HepG2 (cell line): ENCODE results near the gene IER5L. TPM values are rescaled to one million over a fixed set of nuclear protein-coding genes. Genes with fewer than 3 reads are reported as not detected.

ENCODE experiments used
- ADNP ChIP-seq: sonication (generic); formaldehyde crosslinking; IDR thresholded peaks from 2 replicates; pipeline ENCODE4 v1.4.0; 2020; ENCODE audit warnings: missing genetic modification reagents
- ATAD3A ChIP-seq: sonication (generic); formaldehyde crosslinking; IDR thresholded peaks from 2 replicates; pipeline ENCODE4 v1.4.0; 2020; ENCODE audit warnings: missing genetic modification reagents
- CC2D1A ChIP-seq: sonication (generic); formaldehyde crosslinking; IDR thresholded peaks from 2 replicates; pipeline ENCODE4 v1.8.1; 2023; ENCODE audit warnings: mild to moderate bottlenecking, missing genetic modification reagents
- DNMT3B ChIP-seq: conservative IDR thresholded peaks from 2 replicates; pipeline ENCODE4 v1.6.1; 2016; ENCODE audit warnings: missing biosample characterization, control low read depth
- HMG20B ChIP-seq: conservative IDR thresholded peaks from 2 replicates; pipeline ENCODE4 v1.6.1; 2016; ENCODE audit warnings: missing genetic modification reagents, missing compliant biosample characterization
- JDP2 ChIP-seq: sonication (generic); formaldehyde crosslinking; IDR thresholded peaks from 2 replicates; pipeline ENCODE4 v1.8.1; 2022; ENCODE audit warnings: missing genetic modification reagents, borderline replicate concordance
- LCORL ChIP-seq, 2 experiments: fragments of 450-650 bp in 1 of 2; sonication (generic) in 1 of 2; formaldehyde crosslinking in 1 of 2; IDR thresholded peaks; 2 replicates each; pipeline versions ENCODE4 v1.5.0 to v1.6.1; 2017 to 2020; ENCODE audit warnings: antibody characterized with exemption in 1 of 2, missing genetic modification reagents in 1 of 2
- MAFG ChIP-seq: sonication (generic); formaldehyde crosslinking; IDR thresholded peaks from 2 replicates; pipeline ENCODE4 v1.5.1; 2020; ENCODE audit warnings: mild to moderate bottlenecking, missing genetic modification reagents
- NCOA2 ChIP-seq: sonication (generic); formaldehyde crosslinking; IDR thresholded peaks from 2 replicates; pipeline ENCODE4 v1.8.0; 2022; ENCODE audit warnings: inconsistent platforms
- NFKB2 ChIP-seq: sonication (generic); formaldehyde crosslinking; IDR thresholded peaks from 2 replicates; pipeline ENCODE4 v1.4.0; 2020; ENCODE audit warnings: missing genetic modification reagents, borderline replicate concordance
- PAWR ChIP-seq: sonication (generic); formaldehyde crosslinking; IDR thresholded peaks from 2 replicates; pipeline ENCODE4 v1.4.0; 2020; ENCODE audit warnings: missing genetic modification reagents, mild to moderate bottlenecking, borderline replicate concordance
- PLRG1 ChIP-seq: fragments of 450-650 bp; conservative IDR thresholded peaks from 2 replicates; pipeline ENCODE4 v1.6.1; 2016
- RBM22 ChIP-seq: fragments of 200-400 bp; formaldehyde crosslinking; optimal IDR thresholded peaks from 2 replicates; pipeline ENCODE3; 2017; ENCODE audit warnings: mild to moderate bottlenecking, low read length, moderate library complexity
- RCOR2 ChIP-seq: IDR thresholded peaks from 2 replicates; pipeline ENCODE4 v1.6.1; 2016; ENCODE audit warnings: missing biosample characterization, missing genetic modification reagents
- SP1 ChIP-seq, 2 experiments: fragments of 450-650 bp in 1 of 2; sonication (generic) in 1 of 2; formaldehyde crosslinking in 1 of 2; IDR thresholded peaks; 2 replicates each; pipeline versions ENCODE4 v1.4.0 to v1.6.1; 2016 to 2020; ENCODE audit warnings: missing genetic modification reagents in 1 of 2
- ZNF143 ChIP-seq: sonication (generic); formaldehyde crosslinking; IDR thresholded peaks from 2 replicates; pipeline ENCODE4 v1.4.0; 2020; ENCODE audit warnings: missing genetic modification reagents
- ZNF225 ChIP-seq: sonication (generic); formaldehyde crosslinking; IDR thresholded peaks from 2 replicates; pipeline ENCODE4 v1.4.0; 2020; ENCODE audit warnings: mild to moderate bottlenecking, missing genetic modification reagents
- ZNF772 ChIP-seq: sonication (generic); formaldehyde crosslinking; IDR thresholded peaks from 2 replicates; pipeline ENCODE4 v1.5.0; 2020; ENCODE audit warnings: mild to moderate bottlenecking, missing genetic modification reagents
- ZNF777 ChIP-seq: sonication (generic); formaldehyde crosslinking; IDR thresholded peaks from 2 replicates; pipeline ENCODE4 v1.4.0; 2020; ENCODE audit warnings: missing genetic modification reagents
- polyA plus RNA-seq, 8 experiments: library from polyadenylated mRNA; depleted of rRNA in 3 of 8; stranded (reverse) in 7 of 8; unstranded in 1 of 8; fragments of >200 nt; fragmentation: Illumina TruSeq in 4 of 8; extraction: Trizol in 4 of 8; gene quantifications; 2 replicates each; pipeline versions ENCODE4 v1.2.1 to v1.2.3, GENCODE V29; 2011 to 2016; ENCODE audit warnings: low read depth in 4 of 8, missing spikeins in 1 of 8, mixed read lengths in 1 of 8; ENCODE audit not compliant: insufficient read depth in 1 of 8
- total RNA-seq, 5 experiments: library from RNA; depleted of rRNA; stranded (reverse); fragments of >200 nt; fragmentation: Illumina TruSeq; extraction: Trizol; gene quantifications; 2 replicates each; pipeline ENCODE4 v1.2.3, GENCODE V29; 2016; ENCODE audit warnings: low read depth in 1 of 5
- TF ChIP-seq, protein P1 (sequence below): sonication (generic); formaldehyde crosslinking; IDR thresholded peaks from 2 replicates; pipeline ENCODE4 v1.4.0; 2020; ENCODE audit warnings: missing genetic modification reagents
- TF ChIP-seq, protein P2 (sequence below), 2 experiments: sonication (generic) in 1 of 2; formaldehyde crosslinking in 1 of 2; IDR thresholded peaks; 2 replicates each; pipeline versions ENCODE4 v1.6.1 to v1.9.0; 2014 to 2022; ENCODE audit warnings: antibody characterized with exemption in 1 of 2, borderline replicate concordance in 1 of 2, inconsistent platforms in 1 of 2, low read depth in 1 of 2, missing genetic modification reagents in 1 of 2
- TF ChIP-seq, protein P3 (sequence below): sonication (generic); formaldehyde crosslinking; IDR thresholded peaks from 2 replicates; pipeline ENCODE4 v1.4.0; 2020; ENCODE audit warnings: missing genetic modification reagents

The IER5L gene
- total and polyA plus RNA-seq, 2 of the 13 experiments (the other 11 are each of a cell fraction or from before 2014, with no cell fraction given), result 1.8 to 3.3 TPM

DNA sequence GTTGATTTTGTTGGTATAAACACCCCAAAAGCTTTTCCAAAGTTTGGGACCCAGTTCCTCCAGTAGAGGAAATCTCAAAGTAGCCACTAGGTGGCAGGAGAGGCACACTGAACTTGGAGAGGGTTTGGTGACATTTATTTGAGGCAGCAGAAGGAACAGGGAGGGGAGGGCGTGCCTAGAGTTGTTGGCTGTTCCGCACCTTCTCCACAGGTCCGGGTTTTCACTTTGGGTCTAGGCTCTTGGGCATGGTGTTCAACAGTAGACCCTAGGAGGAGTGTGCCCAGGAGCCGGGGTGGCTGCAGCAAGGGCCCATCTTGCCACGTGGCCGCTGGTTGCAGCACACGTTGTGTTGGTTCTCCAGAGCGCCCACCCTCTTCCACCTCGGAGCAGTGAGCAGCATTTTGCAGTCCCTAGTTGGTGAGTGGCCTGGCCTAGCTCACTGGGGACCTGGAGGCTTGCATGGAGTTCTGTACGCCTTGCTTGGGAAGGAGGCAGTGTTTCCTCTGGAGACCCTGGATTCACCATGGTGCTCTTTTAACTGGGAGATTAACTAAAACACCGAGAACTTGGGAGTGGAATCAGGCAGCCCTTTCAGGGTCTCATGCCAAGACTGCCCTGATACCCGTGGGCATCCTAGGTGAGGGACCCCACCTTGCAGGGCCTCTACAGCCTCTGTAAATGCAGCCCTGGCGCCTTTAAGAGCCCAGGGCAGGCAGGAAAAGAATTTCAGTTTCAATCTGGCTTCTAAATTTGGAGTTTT, 38.6 kb downstream of the IER5L start (continued):
- TF ChIP-seq ZNF777 (no peak), ZNF772 (CRISPR knock-in tag) (no peak), NCOA2 (CRISPR knock-in tag) (0 out of 2 replicates have a peak, but pooled peaks have one; percentile 5), PAWR (no peak), ZNF225 (CRISPR knock-in tag) (no peak; the same call in 1 of the 2 replicates), ZNF143 (CRISPR knock-in tag) (no peak), ATAD3A (CRISPR knock-in tag) (no peak), ADNP (CRISPR knock-in tag) (no peak), PLRG1 (no peak), MAFG (CRISPR knock-in tag) (no peak), SP1 (IDR thresholded peaks at IDR 0.05) (no peak), SP1 (CRISPR knock-in tag; IDR thresholded peaks at IDR 0.05) (no peak; the same call in 1 of the 2 replicates), RBM22 (no peak), DNMT3B (peak; percentile 25; the same call in 1 of the 2 replicates), JDP2 (CRISPR knock-in tag) (no peak), RCOR2 (CRISPR knock-in tag) (no peak), CC2D1A (no peak), HMG20B (CRISPR knock-in tag) (no peak), LCORL (IDR thresholded peaks at IDR 0.05) (no peak), LCORL (CRISPR knock-in tag; IDR thresholded peaks at IDR 0.05) (no peak), NFKB2 (peak; percentile 61; the same call in 1 of the 2 replicates)
- TF ChIP-seq, protein P1, sequence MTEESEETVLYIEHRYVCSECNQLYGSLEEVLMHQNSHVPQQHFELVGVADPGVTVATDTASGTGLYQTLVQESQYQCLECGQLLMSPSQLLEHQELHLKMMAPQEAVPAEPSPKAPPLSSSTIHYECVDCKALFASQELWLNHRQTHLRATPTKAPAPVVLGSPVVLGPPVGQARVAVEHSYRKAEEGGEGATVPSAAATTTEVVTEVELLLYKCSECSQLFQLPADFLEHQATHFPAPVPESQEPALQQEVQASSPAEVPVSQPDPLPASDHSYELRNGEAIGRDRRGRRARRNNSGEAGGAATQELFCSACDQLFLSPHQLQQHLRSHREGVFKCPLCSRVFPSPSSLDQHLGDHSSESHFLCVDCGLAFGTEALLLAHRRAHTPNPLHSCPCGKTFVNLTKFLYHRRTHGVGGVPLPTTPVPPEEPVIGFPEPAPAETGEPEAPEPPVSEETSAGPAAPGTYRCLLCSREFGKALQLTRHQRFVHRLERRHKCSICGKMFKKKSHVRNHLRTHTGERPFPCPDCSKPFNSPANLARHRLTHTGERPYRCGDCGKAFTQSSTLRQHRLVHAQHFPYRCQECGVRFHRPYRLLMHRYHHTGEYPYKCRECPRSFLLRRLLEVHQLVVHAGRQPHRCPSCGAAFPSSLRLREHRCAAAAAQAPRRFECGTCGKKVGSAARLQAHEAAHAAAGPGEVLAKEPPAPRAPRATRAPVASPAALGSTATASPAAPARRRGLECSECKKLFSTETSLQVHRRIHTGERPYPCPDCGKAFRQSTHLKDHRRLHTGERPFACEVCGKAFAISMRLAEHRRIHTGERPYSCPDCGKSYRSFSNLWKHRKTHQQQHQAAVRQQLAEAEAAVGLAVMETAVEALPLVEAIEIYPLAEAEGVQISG (CRISPR knock-in tag), result peak; percentile 26; the same call in 1 of the 2 replicates
- TF ChIP-seq, protein P2, sequence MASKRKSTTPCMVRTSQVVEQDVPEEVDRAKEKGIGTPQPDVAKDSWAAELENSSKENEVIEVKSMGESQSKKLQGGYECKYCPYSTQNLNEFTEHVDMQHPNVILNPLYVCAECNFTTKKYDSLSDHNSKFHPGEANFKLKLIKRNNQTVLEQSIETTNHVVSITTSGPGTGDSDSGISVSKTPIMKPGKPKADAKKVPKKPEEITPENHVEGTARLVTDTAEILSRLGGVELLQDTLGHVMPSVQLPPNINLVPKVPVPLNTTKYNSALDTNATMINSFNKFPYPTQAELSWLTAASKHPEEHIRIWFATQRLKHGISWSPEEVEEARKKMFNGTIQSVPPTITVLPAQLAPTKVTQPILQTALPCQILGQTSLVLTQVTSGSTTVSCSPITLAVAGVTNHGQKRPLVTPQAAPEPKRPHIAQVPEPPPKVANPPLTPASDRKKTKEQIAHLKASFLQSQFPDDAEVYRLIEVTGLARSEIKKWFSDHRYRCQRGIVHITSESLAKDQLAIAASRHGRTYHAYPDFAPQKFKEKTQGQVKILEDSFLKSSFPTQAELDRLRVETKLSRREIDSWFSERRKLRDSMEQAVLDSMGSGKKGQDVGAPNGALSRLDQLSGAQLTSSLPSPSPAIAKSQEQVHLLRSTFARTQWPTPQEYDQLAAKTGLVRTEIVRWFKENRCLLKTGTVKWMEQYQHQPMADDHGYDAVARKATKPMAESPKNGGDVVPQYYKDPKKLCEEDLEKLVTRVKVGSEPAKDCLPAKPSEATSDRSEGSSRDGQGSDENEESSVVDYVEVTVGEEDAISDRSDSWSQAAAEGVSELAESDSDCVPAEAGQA (IDR thresholded peaks at IDR 0.05; ENCODE audit: low read depth), result no peak
- TF ChIP-seq, protein P2 (CRISPR knock-in tag; IDR thresholded peaks at IDR 0.05; ENCODE audit: borderline replicate concordance), result no peak
- TF ChIP-seq, protein P3, sequence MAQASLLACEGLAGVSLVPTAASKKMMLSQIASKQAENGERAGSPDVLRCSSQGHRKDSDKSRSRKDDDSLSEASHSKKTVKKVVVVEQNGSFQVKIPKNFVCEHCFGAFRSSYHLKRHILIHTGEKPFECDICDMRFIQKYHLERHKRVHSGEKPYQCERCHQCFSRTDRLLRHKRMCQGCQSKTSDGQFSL (CRISPR knock-in tag), result no peak
